Measurements from ENCODE around the gene DCST2.

GRCh38 chr1:154969860-154970452 lies 63.6 kb downstream of the DCST2 start:
- TF ChIP-seq CTCF (conservative IDR thresholded peaks at IDR 0.05; ENCODE audit: low read depth, low read length) (no peak), EZH2phosphoT487 (IDR thresholded peaks at IDR 0.05; ENCODE audit: borderline replicate concordance, low read length) (no peak)

Data from PC-3 (cell line).